ENCODE measurements around the gene SAMD4A.
"Not testable (repeated sequence)": the region's sequence is repeated elsewhere in the genome, so short reads cannot be mapped to it uniquely, and the experiment has no call there.

The SAMD4A gene

DNA sequence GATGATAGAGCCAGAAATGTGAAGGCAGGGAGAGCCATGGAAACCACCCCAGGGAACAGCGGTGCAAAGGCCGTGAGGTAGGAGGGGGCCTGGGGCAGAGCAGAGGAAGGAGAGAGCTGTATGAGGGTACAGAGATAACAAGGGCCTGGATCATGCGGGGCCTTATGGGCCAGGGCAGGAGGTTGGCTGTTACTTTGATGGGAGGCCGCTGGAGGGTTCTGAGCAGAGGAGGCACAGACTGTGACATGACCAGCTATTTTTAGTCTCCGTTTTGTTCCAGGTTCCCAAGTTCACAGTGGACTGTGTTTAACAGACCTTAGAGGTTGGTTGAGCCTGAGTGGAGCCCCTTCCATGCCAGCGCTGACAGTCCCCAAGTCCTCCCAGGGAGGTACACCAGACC lies 217.1 kb downstream of the SAMD4A start:
- DNase-seq (ENCODE audit: low read depth): no peak

DNA sequence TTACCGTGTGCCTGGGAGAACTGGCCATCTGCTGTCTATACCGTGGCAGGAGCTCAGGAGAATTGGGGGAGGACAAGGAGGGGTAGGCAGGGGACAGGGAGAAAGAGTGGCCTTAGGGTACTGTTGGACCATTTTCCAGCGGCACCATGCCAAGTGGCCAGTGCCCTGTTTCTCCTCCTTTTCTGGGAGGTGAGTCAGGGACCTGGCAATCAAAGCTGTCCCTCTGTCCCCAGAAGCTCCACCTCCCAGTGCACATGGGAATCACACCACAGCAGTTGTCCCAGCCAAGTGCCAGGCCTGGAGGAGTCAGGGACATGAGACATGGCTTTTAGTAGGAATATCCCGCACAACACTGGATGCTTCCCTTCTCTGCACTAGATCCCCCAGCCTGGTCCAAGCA lies 217.7 kb downstream of the SAMD4A start:
- no peak for DNase-seq (ENCODE audit: low read depth)

DNA sequence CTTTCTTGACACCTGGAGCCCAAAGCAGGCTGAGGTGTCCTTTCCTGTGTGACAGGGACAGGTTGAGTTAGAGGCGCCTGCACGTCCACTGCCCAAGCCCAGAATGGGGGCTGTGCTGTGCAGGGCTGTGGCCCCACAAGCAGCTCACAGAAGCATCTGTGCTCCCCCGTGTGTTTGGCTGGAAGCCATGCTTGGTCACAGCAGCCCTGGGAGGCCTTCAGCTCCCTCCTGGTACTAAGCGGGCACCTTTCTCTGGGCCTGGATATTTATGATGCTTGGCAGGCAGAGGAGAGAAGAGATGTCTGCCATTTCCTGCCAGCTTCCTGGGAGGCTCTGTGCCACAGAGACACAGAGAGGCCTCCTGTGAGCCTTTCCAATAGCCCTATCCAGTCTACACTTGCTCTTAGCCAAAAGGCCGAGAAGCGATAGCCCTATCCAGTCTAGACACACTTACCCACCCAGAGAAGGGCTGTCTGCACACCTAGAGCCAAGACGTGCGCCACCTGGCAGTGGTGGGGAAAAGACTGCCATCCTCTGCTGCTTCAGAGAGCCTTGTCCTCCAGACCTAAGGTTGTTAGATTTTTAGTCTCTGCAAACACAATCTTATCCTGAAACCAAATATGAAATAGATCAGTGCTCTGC lies 218.3 kb downstream of the SAMD4A start:
- no peak for DNase-seq (ENCODE audit: low read depth)

DNA sequence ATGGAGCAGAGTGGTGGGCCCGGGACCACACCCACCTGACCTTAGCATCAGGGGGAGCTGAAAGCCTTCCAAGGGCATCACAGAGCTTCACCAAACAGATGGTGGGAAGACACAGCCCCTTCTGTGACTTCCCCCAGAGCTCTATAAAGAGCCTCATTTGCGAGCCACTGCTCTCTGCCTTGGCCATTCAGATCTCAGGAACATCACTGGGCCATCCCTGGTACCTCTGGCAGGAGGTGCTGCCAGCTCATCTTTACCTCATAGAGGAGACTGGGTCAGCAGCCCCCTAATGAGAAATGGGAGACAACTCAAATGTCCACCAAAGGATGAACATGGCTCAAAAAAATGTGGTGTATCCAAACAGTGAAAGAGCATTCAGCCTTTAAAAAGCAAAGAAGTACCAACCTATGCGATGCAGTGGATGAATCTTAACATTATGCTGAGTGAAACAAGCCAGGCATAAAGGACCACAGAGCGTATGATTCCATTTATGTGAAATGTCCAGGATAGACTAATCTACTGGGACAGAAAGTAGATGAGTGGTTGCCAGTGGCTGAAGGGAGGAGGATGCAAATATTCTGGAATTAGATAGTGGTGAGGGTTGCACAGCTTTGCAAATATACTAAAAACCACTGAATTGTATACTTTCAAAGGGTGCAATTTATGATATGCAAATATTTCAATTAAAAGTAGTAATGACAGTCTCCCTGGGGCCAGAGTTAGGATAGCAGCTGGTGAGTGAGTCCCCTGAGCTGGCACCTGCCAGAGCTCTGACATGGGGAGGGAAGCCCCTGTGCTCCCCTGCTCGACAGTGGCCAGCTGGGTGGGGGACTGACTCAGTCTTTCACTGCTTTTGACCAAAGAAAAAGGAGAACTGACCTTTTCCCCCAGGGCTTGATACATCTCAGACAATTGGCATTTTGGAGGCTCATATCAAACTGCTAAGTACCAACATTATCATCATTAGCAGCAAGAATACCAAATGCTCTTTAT lies 219.1 kb downstream of the SAMD4A start:
- no peak for DNase-seq (ENCODE audit: low read depth)

DNA sequence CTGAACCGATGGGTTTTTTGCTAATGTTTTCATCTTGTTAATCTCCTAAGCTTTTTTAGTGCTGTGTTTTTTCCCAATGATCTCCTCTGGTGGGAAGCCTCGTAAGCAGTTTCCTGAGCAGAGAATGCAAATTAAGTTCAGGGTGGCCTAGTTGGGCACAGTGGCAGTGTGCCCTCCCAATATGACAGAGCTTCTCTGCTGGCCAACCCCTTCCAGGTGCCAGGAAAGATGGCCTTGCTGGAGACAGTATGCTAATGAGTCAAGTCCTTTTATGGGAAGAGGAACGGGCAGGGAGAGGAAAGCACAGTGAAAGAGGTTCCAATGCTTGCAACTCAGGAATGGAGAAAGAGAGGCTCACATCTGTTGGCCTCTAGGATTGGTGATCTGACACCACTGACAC lies 219.9 kb downstream of the SAMD4A start:
- no peak for DNase-seq (ENCODE audit: low read depth)

DNA sequence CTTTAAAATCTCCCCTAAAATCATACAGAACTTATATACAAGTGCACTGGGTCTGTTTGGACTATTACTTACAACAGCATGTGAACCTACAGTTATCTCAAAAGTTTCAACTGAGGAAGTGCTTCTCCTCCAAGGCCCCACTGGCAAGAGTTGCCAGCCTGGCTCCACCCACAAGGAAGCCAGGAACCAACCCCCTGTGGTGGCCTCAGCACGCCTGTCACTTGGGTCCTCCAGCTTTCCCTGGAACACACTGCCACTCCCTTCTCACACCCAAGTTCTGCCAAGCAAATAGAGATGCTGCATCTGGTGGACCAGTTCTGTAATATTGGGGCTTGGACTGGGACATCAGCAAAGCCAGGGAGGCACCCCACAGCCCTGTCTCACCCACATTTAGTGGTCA lies 220.3 kb downstream of the SAMD4A start:
- no peak for DNase-seq (ENCODE audit: low read depth)

DNA sequence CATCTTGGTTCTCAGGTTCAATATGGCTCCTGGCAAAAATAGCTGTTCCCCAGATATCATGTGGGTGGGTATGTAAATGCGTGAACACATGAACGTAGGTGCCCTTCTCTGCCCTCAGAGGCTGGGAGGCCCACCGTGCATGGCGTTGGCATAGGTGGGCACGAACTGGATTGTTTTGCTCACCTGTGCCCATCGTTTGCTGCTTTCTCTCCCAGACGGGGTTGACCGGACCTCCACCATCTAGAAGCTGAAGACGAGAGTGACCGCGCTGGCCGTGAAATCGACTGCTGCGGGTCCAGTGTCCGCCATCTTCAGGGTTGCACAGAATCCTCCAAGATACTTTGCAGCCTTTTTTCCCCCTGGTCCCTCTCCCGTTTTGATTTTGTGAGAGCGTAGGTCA lies 221.8 kb downstream of the SAMD4A start:
- no peak for DNase-seq (ENCODE audit: low read depth)

DNA sequence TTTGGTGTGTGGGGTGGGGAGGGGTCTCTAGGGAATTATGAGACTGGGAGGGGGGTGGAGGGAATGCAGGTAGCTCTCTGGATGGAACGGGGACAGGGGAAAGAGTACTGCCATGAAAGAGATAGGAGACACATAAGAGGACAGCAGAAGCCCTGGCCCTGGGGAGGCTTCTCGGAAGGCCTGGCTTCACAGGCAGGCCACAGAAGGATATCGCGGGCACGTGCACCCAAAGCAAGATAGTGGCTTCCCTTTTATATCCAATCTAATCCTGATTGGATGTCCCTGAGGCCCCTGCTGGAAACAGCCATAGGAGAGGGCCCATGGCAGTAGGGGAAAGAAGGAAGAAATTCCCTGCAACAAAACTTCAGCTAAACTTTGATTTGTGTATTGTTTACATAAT lies 222.2 kb downstream of the SAMD4A start:
- no peak for DNase-seq (ENCODE audit: low read depth)

DNA sequence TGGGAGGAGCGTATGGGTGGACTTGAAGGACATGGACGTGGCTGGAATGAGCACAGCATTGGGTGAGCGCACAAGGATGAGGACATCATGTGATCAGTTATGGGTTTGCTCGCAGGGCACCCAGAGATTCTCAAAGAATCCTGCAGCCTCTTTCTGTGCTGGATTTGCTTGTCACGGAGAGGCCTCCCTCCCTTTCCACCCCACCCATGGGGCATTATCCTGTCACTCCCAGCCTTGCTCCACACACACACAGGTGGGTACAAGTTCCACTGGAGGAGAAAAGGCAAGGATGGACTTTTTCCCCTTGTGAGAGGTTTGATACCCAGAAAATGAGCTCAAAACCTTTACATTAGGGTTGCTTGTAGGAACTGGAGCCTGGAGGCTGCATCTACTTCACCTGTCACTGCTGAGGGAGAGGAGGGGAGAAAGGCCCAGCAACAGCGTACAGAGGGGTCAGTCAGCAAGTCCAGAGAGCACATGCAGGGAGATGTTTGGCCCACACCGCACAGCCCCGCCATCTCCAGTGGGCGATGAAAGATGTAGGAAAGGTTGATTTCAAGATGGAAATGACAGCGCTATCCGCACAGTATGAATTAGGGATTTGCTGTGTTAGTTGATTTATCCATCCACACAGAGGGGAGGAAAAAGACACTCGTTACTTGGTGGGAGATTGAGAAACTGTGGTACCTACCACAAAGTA lies 223.0 kb downstream of the SAMD4A start:
- no peak for DNase-seq (ENCODE audit: low read depth)

DNA sequence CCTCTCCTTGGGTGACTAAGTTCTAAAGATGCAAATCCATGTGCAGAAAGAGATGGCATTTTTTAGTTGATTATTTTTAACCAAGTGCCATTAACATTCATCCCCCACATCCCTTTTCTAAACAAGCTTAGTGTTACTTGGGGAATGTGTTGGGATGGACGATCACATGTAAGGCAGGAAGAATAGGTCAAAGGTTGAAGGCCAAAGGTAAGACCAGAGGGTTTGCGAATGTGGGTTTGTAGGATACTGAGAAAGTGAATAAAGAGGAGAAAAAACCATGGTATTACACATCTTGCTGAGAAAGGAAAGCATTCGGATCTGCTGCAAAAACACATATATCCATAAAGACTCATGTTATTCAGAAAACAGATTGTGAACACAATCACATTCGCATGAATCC lies 224.1 kb downstream of the SAMD4A start:
- DNase-seq (ENCODE audit: low read depth): no peak

DNA sequence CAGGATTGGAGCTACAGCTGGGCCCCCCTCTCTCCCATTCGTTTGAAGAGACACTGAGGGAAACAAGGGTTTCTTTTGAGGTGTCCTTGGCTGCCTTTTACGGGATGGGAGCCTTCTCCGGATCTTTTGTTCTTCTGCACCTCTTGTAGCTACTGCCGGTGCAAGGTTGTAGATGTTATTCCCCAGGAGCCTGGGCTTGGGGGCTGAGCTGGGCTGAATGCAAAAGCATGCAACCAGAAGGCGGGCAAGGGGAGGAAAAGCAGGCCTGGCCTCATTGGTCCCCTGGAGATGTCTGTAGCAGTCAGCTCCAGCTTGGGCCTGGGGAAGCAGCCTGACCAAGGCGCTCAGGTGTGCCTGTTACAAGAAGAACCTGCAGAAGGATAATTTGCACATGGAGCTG lies 225.4 kb downstream of the SAMD4A start:
- DNase-seq (ENCODE audit: low read depth): no peak

DNA sequence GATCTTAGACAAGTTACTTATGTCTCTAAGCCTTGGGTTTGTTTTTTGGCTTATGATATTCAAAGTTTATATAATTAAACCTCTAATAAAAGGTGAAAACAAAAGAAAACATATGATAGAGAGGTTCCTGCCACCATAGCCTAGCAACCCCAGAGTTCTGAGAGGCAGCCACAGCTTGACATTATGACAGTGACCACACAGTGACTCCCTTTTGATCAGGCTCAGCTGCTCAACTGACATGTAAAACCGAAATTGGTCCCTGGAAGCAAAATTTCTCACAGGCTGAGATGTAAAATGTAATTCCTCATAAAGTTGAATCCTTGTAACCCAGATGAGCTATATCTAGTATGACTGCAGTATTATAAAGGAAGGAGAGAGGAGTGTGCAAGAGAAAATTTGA lies 227.2 kb downstream of the SAMD4A start:
- DNase-seq (ENCODE audit: low read depth): no peak

DNA sequence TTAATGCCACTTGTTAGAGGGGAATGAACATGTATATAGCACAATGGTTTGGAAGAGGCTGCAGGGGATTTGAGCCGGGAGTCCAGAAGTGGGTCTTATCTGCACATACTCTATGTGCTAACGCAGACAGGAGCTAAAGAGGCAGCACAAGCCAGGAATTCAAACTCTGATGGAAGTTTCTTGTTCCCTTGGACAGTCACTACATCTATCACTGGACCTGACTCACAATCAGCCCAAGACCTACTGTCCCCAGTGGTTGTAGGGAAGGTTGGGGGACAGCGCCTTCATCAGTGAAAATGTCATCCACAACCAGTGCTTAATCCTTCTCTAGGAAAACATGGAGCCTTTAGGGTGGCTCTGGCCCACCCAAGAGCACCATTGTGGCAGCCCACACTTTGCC lies 227.9 kb downstream of the SAMD4A start:
- DNase-seq (ENCODE audit: low read depth): no peak

DNA sequence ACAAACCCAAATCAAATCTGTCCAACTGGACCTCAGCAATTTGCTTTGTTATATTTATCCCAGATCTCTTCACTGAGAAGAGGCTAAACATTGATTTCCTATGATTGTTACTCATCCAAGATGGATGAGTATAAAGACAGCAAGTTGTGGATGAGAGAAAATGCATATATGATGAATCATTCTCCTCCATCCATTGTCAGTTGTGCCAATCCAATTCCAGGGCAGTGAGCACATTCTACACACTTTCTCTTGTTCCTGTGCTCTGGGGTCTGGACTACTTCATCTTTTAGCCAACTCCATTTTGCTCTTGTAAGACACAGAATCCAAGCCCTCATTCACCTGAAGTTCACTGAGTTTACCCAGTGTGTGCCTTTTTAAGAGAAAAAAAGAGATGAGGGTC lies 230.0 kb downstream of the SAMD4A start:
- no peak for DNase-seq (ENCODE audit: low read depth)

DNA sequence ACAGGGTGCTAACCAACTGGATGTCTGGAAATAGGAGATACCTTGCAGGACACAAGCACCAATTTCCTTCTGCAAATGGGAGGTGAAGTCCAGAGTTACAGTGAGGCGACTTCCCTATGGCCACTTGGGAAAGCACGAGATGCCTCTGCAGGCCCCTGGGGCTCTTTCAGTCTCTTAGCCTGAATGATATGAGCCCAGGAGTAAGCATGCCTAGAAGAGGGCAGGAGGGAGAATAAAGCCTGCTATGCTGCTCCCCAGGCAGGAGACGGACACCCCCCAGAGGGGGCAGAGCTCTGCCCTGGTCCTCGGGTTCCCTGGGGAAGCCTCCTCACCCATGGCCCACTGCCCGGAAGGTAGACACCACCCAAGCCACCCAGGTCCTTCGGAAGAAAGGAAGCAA lies 230.6 kb downstream of the SAMD4A start:
- DNase-seq (ENCODE audit: low read depth): no peak

DNA sequence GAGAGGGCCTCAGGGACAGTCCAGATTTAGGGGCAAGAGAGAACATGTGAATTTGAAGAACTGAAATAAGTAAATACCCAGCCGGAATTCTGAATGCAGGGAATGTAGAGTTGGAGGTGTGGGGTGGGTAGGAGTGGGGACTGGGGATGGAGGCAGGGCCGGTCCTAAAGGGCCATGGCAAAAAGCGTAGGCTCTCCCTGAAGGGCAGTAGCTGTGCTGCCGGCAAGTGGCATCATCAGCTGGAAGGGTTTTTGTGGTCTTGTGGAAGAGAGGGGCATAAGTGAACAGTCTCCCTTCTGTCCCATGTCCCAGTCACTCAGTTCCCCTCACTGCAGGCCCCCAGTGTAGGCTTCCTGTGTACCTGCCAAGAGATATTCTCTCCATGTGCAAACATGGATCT lies 231.1 kb downstream of the SAMD4A start:
- no peak for DNase-seq (ENCODE audit: low read depth)

DNA sequence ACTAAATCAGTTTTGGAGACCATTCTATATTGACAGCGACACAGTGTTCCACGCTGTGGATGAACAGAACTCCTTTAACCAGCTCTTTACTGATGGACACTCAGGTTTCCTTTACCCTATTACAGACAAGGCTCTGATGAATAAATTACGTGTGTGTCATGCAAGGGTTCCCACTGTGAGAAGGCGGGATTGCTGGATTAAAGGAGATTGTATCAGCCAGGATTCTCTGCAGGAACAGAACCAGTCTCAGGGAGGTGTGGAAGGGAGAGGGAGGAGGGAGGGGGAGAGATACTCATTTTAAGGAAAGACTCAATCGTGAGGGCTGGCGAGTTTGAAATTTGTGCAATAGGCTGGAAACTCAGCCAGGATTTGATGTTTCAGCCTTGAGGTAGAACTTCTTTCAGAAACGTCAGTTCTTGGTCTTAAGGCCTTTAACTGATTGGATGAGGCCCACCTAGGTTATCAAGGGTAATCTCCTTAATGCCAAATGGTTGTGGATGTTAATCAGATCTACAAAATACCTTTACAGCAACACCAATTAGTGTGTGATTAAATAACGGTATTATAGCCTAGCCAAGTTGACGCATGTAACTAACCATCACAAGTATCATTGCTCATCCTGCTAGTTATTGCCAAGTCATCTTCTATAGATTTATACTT lies 231.7 kb downstream of the SAMD4A start:
- no peak for DNase-seq (ENCODE audit: low read depth)

DNA sequence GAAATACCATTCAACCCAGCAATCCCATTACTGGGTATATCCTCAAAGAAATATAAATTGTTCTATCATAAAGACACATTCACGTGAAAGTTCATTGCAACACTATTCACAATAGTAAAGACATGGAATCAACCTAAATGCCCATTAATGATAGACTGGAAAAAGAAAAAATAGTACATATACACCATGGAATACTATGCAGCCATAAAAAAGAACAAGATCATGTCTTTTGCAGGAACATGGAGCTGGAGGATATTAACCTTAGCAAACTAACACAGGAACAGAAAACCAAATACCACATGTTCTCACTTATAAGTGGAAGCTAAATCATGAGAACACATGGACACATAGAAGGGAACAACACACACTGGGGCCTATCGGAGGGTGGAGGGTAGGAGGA lies 234.6 kb downstream of the SAMD4A start:
- DNase-seq (ENCODE audit: low read depth): not testable (repeated sequence)

DNA sequence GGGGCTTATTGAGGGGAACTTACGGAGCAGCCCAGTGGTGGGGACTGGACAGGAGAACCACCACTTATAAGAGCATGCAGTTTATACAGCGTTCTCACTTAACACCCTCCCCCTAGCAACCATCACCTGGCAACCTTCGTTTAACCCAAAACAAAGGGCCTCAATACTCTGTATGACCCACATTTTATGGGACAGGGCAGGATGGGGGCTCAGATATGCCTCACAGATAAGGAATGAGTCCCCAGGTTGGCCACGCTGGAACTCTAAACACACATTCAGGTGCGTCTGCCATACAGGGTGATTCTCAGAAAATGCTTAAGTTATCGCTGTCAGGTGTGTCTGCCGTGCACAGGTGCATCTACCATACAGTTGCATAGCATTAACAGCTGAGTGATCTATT lies 236.5 kb downstream of the SAMD4A start:
- DNase-seq (ENCODE audit: low read depth): no peak

DNA sequence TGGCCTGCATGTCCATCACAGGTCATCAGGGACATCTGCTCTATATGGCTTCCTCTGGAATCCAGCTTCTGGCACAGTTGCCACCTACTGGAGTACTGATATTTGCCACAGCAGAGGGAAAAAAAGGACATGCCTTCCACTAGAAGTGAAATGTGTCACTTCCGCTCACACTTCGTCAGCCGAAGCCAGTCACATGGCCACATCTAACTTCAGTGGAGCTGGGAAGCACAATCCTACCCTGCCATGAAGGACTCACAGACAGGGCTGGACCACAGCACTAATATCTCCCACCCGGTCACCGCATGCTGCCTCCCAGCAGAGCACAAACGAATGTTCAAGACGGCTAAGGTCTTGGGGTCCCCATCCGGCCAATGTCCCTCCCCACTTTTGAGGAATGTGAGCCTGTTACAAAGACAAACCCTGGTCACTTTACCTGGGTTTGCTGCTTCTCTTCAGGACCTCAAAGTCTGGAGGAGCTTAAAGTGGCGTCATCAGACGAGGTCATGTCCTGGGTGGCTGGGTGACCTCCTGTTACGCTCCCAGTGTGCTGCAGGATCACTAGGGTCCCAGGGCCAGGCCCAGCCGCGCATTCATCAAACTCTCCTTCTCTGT lies 237.1 kb downstream of the SAMD4A start:
- no peak for DNase-seq (ENCODE audit: low read depth)

DNA sequence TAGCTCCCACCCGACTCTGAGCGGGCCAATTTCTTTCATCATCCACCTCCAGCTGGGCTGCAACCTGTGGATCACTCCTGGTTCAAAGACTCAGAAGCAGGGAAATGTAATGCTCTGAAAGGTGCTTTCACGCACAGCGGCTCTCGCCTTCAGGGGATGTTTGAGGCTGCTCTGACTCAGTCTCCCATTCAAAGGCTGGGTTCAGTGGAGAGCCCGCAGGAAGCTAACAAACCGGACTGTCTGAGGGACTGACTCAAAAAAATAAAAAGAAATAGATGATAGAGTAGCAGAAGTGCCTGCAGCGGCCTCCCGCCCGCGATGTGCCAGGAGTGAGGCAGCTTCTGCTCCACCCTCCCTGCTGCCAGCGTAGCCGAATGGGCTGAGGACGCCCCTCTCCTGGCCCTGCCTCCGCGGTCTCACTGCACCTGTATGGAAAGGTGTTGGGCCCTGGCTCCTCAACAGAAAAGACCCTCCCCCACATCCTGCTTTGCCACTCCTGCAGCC lies 237.7 kb downstream of the SAMD4A start:
- no peak for DNase-seq (ENCODE audit: low read depth)

DNA sequence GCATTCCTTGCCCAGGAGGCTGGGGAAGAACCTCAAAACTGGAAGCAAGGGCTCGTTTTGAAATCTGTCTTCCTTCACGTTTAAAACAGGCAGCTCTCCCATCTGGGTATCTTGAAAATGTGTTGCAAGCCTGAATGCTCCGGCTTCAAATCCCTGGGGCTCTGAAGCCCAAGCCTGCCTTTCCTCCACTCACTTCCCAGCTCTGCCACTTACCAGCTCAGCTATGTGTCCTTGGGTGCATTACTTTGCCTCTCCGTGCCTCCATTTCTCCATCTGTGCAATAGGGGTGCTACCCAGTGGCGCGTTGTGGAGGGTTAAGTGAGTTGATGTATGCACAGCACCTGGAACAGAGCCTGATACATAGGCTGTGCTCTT lies 238.1 kb downstream of the SAMD4A start:
- no peak for DNase-seq (ENCODE audit: low read depth)

All from activated T-cell treated with anti-CD3 and anti-CD28 coated beads for 24 hours (primary cell).